OCI-LY3 (cell line): ENCODE measurements around the gene CCDC112.

Experiments
- H2AFZ ChIP-seq: fragments of 200-600, 300-600 bp; shearing (Covaris generic); 2 replicates; pipeline ENCODE4 v1.6.0; 2014; ENCODE audit warnings: antibody characterized with exemption, low read depth, low read length
- H3K27ac ChIP-seq: fragments of 200-600, 300-600 bp; sonication (generic); 2 replicates; pipeline ENCODE4 v1.5.1; 2014; ENCODE audit warnings: mild to moderate bottlenecking, low read length, moderate library complexity, mixed read lengths
- H3K27me3 ChIP-seq: fragments of 200-600, 300-600 bp; sonication (generic); 2 replicates; pipeline ENCODE4 v1.6.1; 2014; ENCODE audit warnings: low read depth, low read length, mixed read lengths
- H3K36me3 ChIP-seq: fragments of 200-600, 300-600 bp; sonication (generic); replicated peaks from 2 replicates; pipeline ENCODE3; 2014; ENCODE audit warnings: low read depth, low read length, mixed read lengths
- H3K4me1 ChIP-seq: fragments of 300-600, 200-600 bp; sonication (generic); 2 replicates; pipeline ENCODE4 v1.6.1; 2014; ENCODE audit warnings: low read length, mixed read lengths
- H3K4me2 ChIP-seq: fragments of 200-600, 300-600 bp; sonication (generic); 2 replicates; pipeline ENCODE4 v1.6.1; 2014; ENCODE audit warnings: low read length, mixed read lengths
- H3K4me3 ChIP-seq: fragments of 300-600, 200-600 bp; sonication (generic); 2 replicates; pipeline ENCODE4 v1.5.1; 2014; ENCODE audit warnings: antibody characterized with exemption, mild to moderate bottlenecking, low read length, moderate library complexity
- H3K79me2 ChIP-seq: fragments of 300-600, 200-600 bp; shearing (Covaris generic); 2 replicates; pipeline ENCODE4 v1.6.1; 2014; ENCODE audit warnings: mild to moderate bottlenecking, low read length, mixed read lengths
- H3K9ac ChIP-seq: fragments of 300-600, 200-600 bp; shearing (Covaris generic); 2 replicates; pipeline ENCODE4 v1.6.0; 2014; ENCODE audit warnings: mild to moderate bottlenecking, low read length, moderate library complexity
- H3K9me3 ChIP-seq: fragments of 200-600, 300-600 bp; shearing (Covaris generic); 2 replicates; pipeline ENCODE4 v1.6.1; 2014; ENCODE audit warnings: low read length, mixed read lengths; ENCODE audit not compliant: insufficient read depth
- H4K20me1 ChIP-seq: fragments of 200-600, 300-600 bp; sonication (generic); 2 replicates; pipeline ENCODE4 v1.6.1; 2016; ENCODE audit warnings: low read length, mixed read lengths; ENCODE audit not compliant: insufficient read depth
- CTCF ChIP-seq: fragments of 200-600, 300-600 bp; sonication (generic); IDR thresholded peaks from 2 replicates; pipeline ENCODE4 v1.5.1; 2014; ENCODE audit warnings: antibody characterized with exemption, low read length, low read depth
- EZH2phosphoT487 ChIP-seq: fragments of 200-600 bp; shearing (Covaris generic); IDR thresholded peaks from 2 replicates; pipeline ENCODE4 v1.6.1; 2018; ENCODE audit warnings: antibody characterized with exemption, mixed run types, low read depth

Gene CCDC112

GRCh38 chr5:115320006-115320405 lies 23.6 kb upstream of the CCDC112 start:
- no peak overlapping the region for H3K4me2 ChIP-seq
- no peaks in the 10 kb centered on the region for H3K79me2 ChIP-seq
- H3K27me3 ChIP-seq: no peaks in the 10 kb centered on the region
- H3K4me1 ChIP-seq: no peaks in the 10 kb centered on the region
- no peaks in the 10 kb centered on the region; the same call in 1 of the 2 replicates for H3K9me3 ChIP-seq
- no peaks in the 10 kb centered on the region for H4K20me1 ChIP-seq
- no peak overlapping the region for H3K27ac ChIP-seq
- H3K36me3 ChIP-seq: no peaks in the 10 kb centered on the region
- TF ChIP-seq CTCF (no peak), EZH2phosphoT487 (no peak)
- no peak overlapping the region for H2AFZ ChIP-seq
- no peak overlapping the region for H3K4me3 ChIP-seq
- H3K9ac ChIP-seq: no peak overlapping the region

- no peaks in the 10 kb centered on the region for H3K36me3 ChIP-seq
- no peak overlapping the region for H3K4me2 ChIP-seq
- no peak overlapping the region for H3K27ac ChIP-seq
- TF ChIP-seq CTCF (no peak), EZH2phosphoT487 (no peak)
- H3K4me3 ChIP-seq: no peak overlapping the region
- H2AFZ ChIP-seq: no peak overlapping the region
- H3K9me3 ChIP-seq: no peaks in the 10 kb centered on the region; the same call in 1 of the 2 replicates
- no peaks in the 10 kb centered on the region for H3K27me3 ChIP-seq
- H4K20me1 ChIP-seq: no peaks in the 10 kb centered on the region
- H3K79me2 ChIP-seq: no peaks in the 10 kb centered on the region
- no peak overlapping the region for H3K9ac ChIP-seq
- H3K4me1 ChIP-seq: no peaks in the 10 kb centered on the region
Measured at GRCh38 chr5:115319007-115319406, 22.6 kb upstream of the CCDC112 start.

GRCh38 chr5:115317736-115318135 lies 21.3 kb upstream of the CCDC112 start:
- Histone ChIP-seq H3K79me2 (no peaks in the 10 kb centered on the region), H3K4me2 (no peak overlapping the region), H3K9ac (no peak overlapping the region), H3K36me3 (no peaks in the 10 kb centered on the region), H2AFZ (no peak overlapping the region), H4K20me1 (no peaks in the 10 kb centered on the region), H3K4me3 (no peak overlapping the region), H3K27ac (no peak overlapping the region), H3K9me3 (no peaks in the 10 kb centered on the region), H3K4me1 (no peaks in the 10 kb centered on the region), H3K27me3 (no peaks in the 10 kb centered on the region)
- TF ChIP-seq CTCF (no peak), EZH2phosphoT487 (no peak)

- H3K36me3 ChIP-seq: no peaks in the 10 kb centered on the region
- no peaks in the 10 kb centered on the region for H3K27me3 ChIP-seq
- H3K9ac ChIP-seq: no peak overlapping the region
- no peaks in the 10 kb centered on the region for H3K79me2 ChIP-seq
- no peak overlapping the region for H2AFZ ChIP-seq
- no peak overlapping the region for H3K4me3 ChIP-seq
- H4K20me1 ChIP-seq: no peaks in the 10 kb centered on the region
- no peaks in the 10 kb centered on the region for H3K4me1 ChIP-seq
- H3K4me2 ChIP-seq: no peak overlapping the region
- no peaks in the 10 kb centered on the region for H3K9me3 ChIP-seq
- no peak overlapping the region for H3K27ac ChIP-seq
- TF ChIP-seq EZH2phosphoT487: no peak
- TF ChIP-seq CTCF: no peak
Measured at GRCh38 chr5:115317320-115317719, 20.9 kb upstream of the CCDC112 start.
